Left lung (tissue), 10 donors: ENCODE results near the gene DNMT3A. TPM values are rescaled to one million over a fixed set of nuclear protein-coding genes. Genes with fewer than 3 reads are reported as not detected.

Experiments used
- ATAC-seq: fragments of 200-7000 bp; cut with Tn5 transposase; one replicate; pipeline ENCODE4 v1.9.1; 2020; ENCODE audit warnings: moderate library complexity
- DNase-seq, 4 donors: peaks; one replicate each; pipeline ENCODE4 v3.0.0-alpha.2; 2013 to 2020
- H3K27ac ChIP-seq, 2 donors: fragments of 200-600 bp; sonication (generic) in 1 of 2; one replicate each; pipeline versions ENCODE4 v1.5.0 to v1.8.0; 2020 to 2021
- H3K27me3 ChIP-seq, 2 donors: fragments of 200-600 bp; sonication (generic) in 1 of 2; one replicate each; pipeline versions ENCODE4 v1.5.0 to v1.8.0; 2020 to 2021
- H3K36me3 ChIP-seq, 2 donors: fragments of 200-600 bp; sonication (generic) in 1 of 2; one replicate each; pipeline versions ENCODE4 v1.5.0 to v1.8.0; 2020 to 2021
- H3K4me1 ChIP-seq, 2 donors: fragments of 200-600 bp; one replicate each; pipeline ENCODE4 v1.8.0; 2021
- H3K4me3 ChIP-seq, 2 donors: fragments of 200-600 bp; sonication (generic) in 1 of 2; one replicate each; pipeline versions ENCODE4 v1.5.0 to v1.8.0; 2020 to 2021; ENCODE audit warnings: mild to moderate bottlenecking in 1 of 2
- H3K9me3 ChIP-seq, 2 donors: fragments of 200-600 bp; sonication (generic) in 1 of 2; one replicate each; pipeline versions ENCODE4 v1.5.0 to v1.8.0; 2020 to 2021
- intact Hi-C, 2 donors: fragments of 100-400 bp; cut with DNase I; formaldehyde crosslinking; loops; one replicate each; pipeline versions ENCODE4 v1.11.2 to v1.14.2; 2022
- polyA plus RNA-seq, 6 donors: library from polyadenylated mRNA; unstranded; fragments of 120-200 nt; gene quantifications; one replicate each; pipeline ENCODE4 v1.2.1, GENCODE V29; 2013; ENCODE audit not compliant: insufficient read length in 6 of 6
- total RNA-seq, 2 donors: library from RNA; stranded (reverse); fragmentation: NEBNext Ultra II Directional; extraction: Animal tissue kit (Norgen Biotek cat#: 25700); gene quantifications; one replicate each; pipeline ENCODE4 v1.2.1, GENCODE V29; 2021
- TF ChIP-seq, protein P1 (sequence below), 2 donors: fragments of 200-600 bp; sonication (generic) in 1 of 2; IDR thresholded peaks; one replicate each; pipeline versions ENCODE4 v1.5.0 to v1.8.0; 2021; ENCODE audit warnings: antibody characterized with exemption in 2 of 2
- donor health status: DM: no; HTN: yes; CAD: no.
- donor health status: DM: no; HTN: no; CAD: no.

DNMT3A gene
- total and polyA plus RNA-seq, 8 donors: 37.5 to 123 (median 100) TPM

DNA sequence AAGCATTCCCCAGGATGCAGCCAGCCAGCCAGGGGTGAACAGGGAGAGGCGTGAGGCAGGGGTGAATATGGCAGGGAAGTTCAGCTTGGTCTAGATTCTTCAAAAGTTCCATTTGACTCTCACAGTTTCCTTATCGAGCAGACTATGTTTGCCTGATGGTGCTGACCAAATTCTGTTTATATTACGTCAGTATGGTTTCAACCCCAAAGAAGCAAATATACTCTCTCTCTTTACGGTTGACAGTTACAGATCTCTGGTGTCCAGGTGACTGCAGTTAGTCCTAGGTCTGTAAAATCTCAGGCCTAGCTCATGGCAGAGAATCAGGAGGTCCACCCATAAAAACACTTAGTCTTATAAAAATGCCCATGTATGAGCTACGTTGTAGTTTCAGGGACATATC, 38.3 kb upstream of the DNMT3A start:
- intact Hi-C loops: no loop called here
- Histone ChIP-seq H3K4me1 (peaks cover 8 to 17% of the 10 kb centered on the region in 2 donors), H3K27ac (no peak overlapping the region), H3K9me3 (no peaks in the 10 kb centered on the region), H3K36me3 (no peaks in the 10 kb centered on the region), H3K4me3 (no peak overlapping the region), H3K27me3 (no peaks in the 10 kb centered on the region)
- no peak for ATAC-seq
- DNase-seq: no peak
- TF ChIP-seq, protein P1, sequence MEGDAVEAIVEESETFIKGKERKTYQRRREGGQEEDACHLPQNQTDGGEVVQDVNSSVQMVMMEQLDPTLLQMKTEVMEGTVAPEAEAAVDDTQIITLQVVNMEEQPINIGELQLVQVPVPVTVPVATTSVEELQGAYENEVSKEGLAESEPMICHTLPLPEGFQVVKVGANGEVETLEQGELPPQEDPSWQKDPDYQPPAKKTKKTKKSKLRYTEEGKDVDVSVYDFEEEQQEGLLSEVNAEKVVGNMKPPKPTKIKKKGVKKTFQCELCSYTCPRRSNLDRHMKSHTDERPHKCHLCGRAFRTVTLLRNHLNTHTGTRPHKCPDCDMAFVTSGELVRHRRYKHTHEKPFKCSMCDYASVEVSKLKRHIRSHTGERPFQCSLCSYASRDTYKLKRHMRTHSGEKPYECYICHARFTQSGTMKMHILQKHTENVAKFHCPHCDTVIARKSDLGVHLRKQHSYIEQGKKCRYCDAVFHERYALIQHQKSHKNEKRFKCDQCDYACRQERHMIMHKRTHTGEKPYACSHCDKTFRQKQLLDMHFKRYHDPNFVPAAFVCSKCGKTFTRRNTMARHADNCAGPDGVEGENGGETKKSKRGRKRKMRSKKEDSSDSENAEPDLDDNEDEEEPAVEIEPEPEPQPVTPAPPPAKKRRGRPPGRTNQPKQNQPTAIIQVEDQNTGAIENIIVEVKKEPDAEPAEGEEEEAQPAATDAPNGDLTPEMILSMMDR (IDR thresholded peaks at IDR 0.05): no peak

DNA sequence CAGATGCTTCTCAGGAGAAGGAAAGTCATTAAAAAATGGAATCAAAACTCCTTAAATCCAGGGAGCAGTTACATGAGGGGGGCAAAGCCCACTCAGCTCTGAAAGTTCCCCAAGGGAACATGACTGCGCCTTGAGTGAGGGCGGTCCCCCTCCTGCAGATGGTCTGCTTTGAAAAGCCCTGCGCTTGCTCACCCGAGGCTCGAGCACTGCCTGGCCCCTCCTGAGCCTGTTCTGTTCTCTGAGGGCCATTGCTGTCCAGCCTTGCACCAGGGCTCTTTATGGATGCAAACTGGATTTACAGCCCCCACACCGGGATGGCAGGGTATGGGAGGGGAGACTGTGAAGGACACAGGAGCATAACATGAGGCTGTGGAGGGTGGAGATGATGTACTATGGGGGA, 37.8 kb upstream of the DNMT3A start:
- TF ChIP-seq, protein P1 (IDR thresholded peaks at IDR 0.05): no peak
- Histone ChIP-seq H3K27me3 (no peaks in the 10 kb centered on the region), H3K4me3 (no peak overlapping the region), H3K9me3 (no peaks in the 10 kb centered on the region), H3K36me3 (no peaks in the 10 kb centered on the region), H3K27ac (no peak overlapping the region), H3K4me1 (peaks cover 8 to 17% of the 10 kb centered on the region in 2 donors)
- ATAC-seq (no peak), DNase-seq (no peak)
- intact Hi-C loops: no loop called here

DNA sequence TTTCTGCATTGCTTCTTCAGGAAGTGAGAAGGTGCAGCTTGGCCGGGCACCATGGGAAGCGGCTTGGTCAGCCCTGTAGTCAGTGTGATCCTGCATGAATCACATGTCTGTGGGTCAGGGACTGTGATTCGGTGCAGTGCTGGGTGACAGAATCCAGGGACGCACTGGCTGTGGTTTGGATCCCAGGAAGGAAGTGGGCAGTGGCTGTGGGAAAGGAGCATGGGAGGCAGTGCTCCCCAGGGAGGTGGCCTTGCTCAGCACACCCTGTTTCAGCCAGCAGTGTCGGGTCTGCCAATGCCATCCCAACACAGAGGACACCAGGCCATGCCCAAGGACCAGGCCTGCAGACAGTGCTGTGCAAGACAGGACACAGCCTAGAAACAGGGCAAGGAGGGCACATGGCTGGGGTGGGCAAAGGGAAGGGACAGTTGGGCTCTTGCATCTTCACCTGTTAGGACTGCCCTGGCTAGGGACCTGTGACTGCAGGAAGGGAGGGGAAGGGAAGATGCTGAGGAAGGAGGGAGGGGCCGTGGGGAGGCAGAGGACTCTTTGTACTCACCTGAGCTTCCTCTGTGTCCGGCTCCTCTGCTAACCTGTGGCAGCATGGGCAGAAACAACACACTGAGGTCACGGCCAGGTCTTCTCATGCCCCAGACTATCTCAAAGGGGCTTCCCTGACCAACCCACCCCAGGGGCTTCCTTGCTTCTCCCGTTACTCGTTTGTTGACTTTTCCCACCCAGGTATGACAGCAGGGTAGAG, 37.2 kb upstream of the DNMT3A start:
- ATAC-seq (no peak), DNase-seq (no peak)
- Histone ChIP-seq H3K4me3 (no peak overlapping the region), H3K27ac (no peak overlapping the region), H3K9me3 (no peaks in the 10 kb centered on the region), H3K36me3 (no peaks in the 10 kb centered on the region), H3K27me3 (no peaks in the 10 kb centered on the region), H3K4me1 (peaks cover 8 to 17% of the 10 kb centered on the region in 2 donors)
- intact Hi-C loops: no loop called here
- TF ChIP-seq, protein P1 (IDR thresholded peaks at IDR 0.05): no peak

DNA sequence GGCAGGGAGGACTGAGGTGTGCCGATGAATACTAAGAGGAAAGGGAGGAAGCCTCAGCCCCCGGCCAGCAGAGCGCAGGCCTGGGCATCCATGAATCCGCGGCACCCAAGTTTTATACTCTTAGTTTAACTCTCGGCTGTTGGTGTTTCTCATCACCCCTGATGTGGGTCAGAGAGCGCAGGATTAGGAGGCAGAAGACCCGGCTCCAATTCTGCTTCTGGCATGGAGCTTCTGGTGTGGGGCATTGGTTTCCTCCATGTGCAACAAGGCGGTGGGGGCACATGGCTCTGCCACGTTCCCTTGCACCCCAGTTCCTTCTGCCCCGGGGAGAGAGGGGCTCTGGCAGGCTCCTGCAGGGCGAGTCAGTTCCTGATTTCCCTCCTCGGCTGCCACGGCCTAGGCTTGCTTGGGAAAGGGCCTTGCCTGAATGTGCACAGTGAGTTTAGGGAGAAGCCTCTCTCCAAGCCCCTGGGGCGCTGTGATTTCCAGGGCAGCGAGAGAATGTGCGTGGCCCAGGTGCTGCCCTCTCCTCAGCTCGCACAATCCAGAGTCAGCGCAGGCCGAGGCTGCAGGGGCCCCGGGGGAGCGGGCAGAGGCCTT, 36.2 kb upstream of the DNMT3A start:
- TF ChIP-seq, protein P1 (IDR thresholded peaks at IDR 0.05): no peak
- Histone ChIP-seq H3K4me3 (no peak overlapping the region), H3K9me3 (no peaks in the 10 kb centered on the region), H3K27me3 (no peaks in the 10 kb centered on the region), H3K27ac (no peak overlapping the region), H3K36me3 (no peaks in the 10 kb centered on the region), H3K4me1 (peaks cover 8 to 17% of the 10 kb centered on the region in 2 donors)
- no peak for DNase-seq
- no peak for ATAC-seq
- intact Hi-C loops: no loop called here

DNA sequence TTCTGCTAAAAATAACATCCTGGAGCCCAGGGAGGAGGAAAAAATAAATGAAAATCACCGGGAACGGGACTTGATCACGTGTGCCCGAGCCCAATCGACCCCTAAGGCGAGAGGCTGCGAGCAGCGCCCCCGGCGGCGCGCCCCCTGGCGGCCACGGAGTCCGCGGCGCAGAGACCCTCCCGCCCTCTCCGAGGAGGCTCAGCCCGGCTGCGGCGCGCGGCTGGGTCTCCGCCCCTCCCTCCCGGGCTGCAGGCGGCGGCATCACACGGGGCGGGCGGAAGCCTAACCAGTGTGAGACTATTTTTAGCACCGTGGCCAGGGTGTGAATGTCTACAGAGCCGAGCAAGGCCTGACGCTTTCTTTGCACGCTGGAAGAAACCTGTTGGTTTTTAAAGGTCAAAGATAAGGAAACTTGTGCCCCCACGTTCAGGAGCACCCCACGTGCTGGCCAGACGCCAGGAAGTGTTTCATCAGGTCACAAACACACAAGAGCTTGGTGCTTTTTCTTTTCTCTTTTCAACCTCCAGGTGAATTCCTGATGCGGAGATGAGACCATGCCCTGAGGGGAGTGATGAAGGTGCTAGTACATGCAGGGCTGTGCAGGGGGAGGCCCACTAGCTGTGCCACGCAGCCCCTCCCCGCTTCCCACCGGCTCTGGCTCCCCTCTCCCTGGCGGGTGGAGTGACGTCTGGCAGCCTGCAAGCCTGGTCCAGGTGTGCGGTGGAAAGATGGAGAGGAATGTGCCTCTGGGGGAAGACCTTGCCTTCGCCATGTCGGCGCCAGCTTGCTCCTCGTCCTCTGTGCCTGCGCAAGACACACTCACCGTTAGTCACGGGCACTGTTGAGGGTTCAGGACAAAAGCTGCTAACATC, 35.3 kb upstream of the DNMT3A start:
- intact Hi-C loops: no loop called here
- H3K4me3 ChIP-seq: peak overlapping the region in 1 of 2 donors; percentile 4
- H3K4me1 ChIP-seq: peaks cover 8 to 17% of the 10 kb centered on the region in 2 donors
- H3K9me3 ChIP-seq: no peaks in the 10 kb centered on the region
- H3K27me3 ChIP-seq: no peaks in the 10 kb centered on the region
- TF ChIP-seq, protein P1 (IDR thresholded peaks at IDR 0.05): peak; percentile 97 to 99
- ATAC-seq (peak; percentile 98), DNase-seq (peak; percentile 72 to 97 (median 90))
- no peaks in the 10 kb centered on the region for H3K36me3 ChIP-seq
- H3K27ac ChIP-seq: peak overlapping the region in 1 of 2 donors; percentile 1
